HG02973 (cell line): ENCODE measurements around the gene SMARCA4.
"Not testable (repeated sequence)": the region's sequence is repeated elsewhere in the genome, so short reads cannot be mapped to it uniquely, and the experiment has no call there.

Experiments
- ATAC-seq: cut with Tn5 transposase; IDR thresholded peaks from one replicate; pipeline ENCODE4 v1.9.1; 2021; ENCODE audit warnings: moderate library complexity; ENCODE audit not compliant: unreplicated experiment

SMARCA4 gene

DNA sequence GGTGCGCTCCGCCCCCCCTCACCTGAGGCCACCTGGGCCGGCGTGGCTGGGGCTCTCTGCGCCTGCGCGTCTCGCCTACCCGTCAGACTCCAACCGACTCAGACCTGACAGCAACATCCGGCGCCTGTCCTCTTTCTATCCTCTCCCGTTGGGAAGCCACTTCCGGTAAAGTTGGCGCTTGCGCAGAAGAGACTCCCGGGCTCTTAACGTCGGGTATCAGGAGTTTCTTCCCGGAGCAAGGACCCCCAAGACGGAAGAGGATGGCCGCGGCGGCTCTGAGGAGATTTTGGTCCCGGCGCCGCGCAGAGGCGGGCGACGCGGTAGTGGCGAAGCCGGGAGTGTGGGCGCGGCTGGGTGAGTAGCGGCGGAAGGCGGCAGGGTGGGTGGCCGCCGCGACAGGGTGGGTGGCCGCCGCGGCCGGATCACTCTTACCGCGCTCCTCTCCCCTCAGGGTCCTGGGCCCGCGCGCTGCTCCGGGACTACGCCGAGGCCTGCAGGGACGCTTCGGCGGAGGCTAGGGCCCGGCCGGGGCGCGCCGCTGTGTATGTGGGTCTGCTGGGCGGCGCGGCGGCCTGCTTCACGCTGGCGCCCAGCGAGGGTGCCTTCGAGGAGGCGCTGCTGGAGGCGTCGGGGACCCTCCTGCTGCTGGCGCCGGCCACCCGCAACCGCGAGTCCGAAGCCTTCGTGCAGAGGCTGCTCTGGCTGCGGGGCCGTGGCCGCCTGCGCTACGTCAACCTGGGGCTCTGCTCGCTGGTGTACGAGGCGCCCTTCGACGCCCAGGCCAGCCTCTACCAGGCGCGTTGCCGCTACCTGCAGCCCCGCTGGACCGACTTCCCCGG is 32.0 kb upstream of the SMARCA4 start, which contains the start of the genes TIMM29 and YIPF2:
Gene TIMM29, plus strand, starts transcription at position 249 of the 839 bp plus-strand sequence. Its CDS starts 12 bp downstream, at position 261.
Gene YIPF2, minus strand, starts transcription at position 77 of the 839 bp plus-strand sequence. CDS start 229 bp downstream, outside the sequence.
- ATAC-seq: peak; percentile 58

DNA sequence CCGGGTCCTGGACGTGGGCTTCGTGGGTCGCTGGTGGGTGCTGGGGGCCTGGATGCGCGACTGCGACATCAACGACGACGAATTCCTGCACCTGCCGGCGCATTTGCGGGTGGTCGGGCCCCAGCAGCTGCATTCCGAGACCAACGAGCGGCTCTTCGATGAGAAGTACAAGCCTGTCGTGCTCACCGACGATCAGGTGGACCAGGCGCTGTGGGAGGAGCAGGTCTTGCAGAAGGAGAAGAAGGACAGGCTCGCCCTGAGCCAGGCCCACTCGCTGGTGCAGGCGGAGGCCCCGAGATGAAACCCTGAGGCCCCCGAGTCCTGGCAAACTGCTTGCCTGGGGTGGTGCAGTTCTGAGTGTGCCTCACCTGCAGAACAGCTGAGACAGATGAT is 31.4 kb upstream of the SMARCA4 start:
- no peak for ATAC-seq

- no peak for ATAC-seq
These were observed 25.3 kb upstream of the SMARCA4 start for GRCh38 chr19:10935371-10936059.

- no peak for ATAC-seq
These were observed 24.2 kb upstream of the SMARCA4 start for GRCh38 chr19:10936661-10937084.

- not testable (repeated sequence) for ATAC-seq
These were observed 19.2 kb upstream of the SMARCA4 start for GRCh38 chr19:10941649-10942048.

GRCh38 chr19:10943412-10943811 is 17.4 kb upstream of the SMARCA4 start:
- ATAC-seq: not testable (repeated sequence)

GRCh38 chr19:10945264-10945663 is 15.6 kb upstream of the SMARCA4 start:
- ATAC-seq: no peak

GRCh38 chr19:10946958-10947657 is 13.7 kb upstream of the SMARCA4 start:
- ATAC-seq: no peak

- ATAC-seq: no peak
These were observed 8.0 kb upstream of the SMARCA4 start for GRCh38 chr19:10952809-10953208.

- not testable (repeated sequence) for ATAC-seq
These were observed 1.4 kb upstream of the SMARCA4 start for GRCh38 chr19:10959277-10959968.

DNA sequence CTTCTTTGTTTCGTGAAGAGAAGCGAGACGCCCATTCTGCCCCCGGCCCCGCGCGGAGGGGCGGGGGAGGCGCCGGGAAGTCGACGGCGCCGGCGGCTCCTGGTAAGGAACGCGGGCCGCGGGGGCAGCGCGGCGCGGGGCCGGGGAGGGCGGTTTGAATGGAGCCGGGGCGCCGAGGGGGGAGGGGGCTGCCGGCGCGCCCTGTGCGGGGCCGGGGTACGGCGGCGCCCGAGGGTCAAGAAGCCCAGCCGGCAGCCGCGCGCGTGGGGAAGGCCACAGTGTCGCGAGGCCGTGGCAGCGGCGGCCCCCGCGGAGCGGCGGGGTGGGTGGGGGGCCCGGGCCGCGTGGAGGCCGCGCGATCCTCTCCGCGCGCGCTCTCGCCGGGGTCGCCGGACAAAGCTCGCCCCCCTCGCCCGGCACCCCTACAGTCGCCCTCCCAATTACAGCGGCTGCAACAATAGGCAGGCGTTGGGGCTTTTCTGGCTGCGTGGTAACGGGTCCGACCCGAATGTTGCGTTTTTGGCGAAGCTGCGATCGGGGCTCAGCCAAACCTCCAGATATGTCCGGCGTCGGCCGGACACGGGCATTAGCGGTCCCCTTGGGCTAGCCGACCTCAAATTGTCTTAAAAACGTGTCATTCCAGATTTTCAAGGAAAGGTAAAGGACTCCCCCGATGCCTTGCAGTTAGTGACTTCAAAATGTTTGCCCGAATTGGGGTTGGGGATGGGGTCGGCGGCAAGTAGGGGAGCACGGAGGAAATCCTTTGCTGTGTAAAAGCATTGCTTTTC is 437 bp downstream of the SMARCA4 start:
- peak; percentile 33 for ATAC-seq

DNA sequence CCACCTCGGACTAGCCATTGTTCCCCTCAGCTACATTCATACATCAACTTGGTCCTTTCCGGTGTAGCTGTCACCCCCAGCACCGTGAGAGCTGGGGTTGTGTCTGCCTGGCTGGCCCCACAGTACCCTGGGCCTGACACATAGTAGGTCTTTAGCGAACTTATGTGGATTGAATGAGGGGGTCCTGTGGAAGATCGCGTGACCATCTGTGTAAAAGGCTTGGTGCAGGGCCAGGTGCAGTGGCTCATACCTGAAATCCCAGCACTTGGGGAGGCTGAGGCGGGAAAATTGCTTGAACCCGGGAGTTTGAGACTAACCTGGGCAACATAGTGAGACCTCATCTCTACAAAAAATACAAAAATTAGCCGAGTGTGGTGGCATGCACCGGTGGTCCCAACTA is 2.0 kb downstream of the SMARCA4 start:
- no peak for ATAC-seq

DNA sequence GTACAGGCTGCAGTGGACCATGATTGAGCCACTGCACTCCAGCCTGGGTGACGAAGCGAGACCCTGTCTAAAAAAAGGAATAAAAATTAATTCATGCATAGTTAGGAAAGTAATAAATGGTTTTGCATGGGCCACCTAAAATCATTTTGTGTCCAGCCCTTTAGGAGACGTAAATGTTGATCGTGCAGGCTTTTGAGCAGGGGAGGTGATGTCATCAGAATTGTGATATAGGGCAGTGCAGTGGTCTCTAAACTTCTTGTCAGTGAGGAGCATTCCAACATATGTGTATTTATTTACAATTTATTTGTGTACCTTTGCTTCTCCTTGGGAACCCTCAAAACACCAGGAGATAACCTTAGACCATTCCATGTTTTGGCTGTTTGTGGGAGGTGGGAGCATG is 3.0 kb downstream of the SMARCA4 start:
- no peak for ATAC-seq

DNA sequence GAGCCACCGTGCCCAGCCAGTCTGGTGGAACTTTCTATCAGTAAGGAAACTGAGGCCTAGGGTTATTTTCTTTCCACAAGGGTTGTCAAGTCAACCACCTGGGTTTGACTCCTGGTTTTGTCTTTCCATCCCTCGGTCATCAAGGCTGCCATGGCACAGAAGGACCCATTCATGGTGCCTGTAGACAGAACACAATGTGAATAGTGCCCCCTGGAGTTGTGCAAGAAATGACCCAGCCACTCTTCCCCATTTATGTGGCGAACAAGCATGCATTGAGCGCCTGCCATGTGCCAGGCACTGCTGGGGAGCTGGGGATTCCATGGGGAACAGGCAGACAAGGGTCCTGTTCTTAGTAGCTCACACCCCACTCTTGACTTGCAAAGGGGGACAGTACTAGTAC is 4.1 kb downstream of the SMARCA4 start:
- no peak for ATAC-seq

- no peak for ATAC-seq
These were observed 4.6 kb downstream of the SMARCA4 start for GRCh38 chr19:10965398-10965797.

DNA sequence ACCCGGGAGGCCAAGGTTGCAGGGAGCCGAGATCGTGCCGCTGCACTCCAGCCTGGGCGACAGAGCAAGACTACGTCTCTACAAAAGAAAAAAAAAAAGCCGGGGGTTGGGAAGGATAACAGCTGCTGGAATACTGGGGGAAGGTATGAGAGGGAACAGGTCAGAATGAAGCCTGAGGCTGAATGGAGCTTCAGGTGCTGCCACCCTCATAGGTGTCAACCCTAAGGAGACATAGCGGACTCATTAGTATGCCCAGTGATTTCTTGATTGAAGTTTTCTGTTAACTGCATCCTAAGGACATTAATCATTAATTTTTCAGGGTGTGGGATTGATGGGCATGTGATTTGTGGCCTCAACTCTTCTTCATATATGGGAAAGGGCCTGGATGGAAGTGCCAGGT is 6.0 kb downstream of the SMARCA4 start:
- ATAC-seq: no peak

DNA sequence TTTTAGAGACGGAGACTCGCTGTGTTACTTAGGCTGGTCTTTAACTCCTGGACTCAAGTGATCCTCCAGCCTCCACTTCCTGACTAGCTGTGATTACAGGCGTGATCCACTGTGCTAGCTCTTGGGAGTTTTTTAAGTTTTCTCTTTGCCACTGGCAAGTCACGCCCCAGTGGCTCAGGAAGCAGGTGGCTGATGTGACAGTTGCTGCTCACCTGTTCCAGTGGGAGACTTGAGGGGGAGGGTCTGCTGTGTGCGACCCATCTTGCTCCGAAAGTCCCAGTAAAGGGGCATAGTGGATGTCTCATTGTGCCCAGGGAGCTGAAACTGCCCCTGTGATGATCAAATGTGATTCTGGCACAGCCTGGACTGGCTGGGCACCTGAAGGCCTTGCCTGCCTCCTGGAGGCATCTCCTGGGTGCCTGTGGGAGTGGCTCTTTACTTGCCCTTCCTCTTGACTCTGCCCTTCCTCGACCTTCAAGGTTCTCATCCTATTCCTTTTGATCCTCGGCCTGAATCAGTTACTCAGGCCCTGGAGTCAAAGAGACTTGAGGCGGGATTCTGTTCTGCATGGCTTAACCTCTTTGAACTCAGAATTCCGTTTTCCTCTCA is 7.8 kb downstream of the SMARCA4 start:
- no peak for ATAC-seq

DNA sequence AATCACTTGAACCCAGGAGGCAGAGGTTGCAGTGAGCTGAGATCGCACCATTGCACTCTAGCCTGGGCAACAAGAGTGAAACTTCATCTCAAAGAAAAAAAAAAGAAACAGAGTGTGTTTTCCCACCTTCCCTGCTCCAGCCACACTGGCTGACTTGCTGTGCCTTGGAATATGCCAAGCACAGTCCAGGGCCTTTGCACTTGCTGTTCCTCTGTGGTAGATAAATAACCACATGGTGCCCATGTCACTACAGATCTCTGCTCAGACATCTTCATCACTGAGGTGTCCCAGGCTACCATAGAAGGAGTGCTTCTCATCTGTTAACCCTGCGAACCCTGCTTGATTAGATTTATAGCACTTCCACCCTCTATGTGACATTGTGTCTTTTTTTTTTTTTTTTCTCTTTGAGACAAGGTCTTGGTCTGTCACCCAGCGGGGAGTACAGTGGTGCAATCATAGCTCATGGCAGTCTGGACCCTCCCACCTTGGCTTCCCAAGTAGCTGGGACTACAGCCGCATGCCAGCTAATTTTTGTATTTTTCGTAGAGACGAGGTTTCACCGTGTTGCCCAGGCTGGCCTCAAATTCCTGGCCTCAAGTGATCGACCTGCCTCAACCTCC is 10.4 kb downstream of the SMARCA4 start:
- ATAC-seq: no peak
